RPMI8226 (cell line): ENCODE results near the gene PRMT7.

Source experiments
- DNase-seq: peaks from one replicate; pipeline ENCODE4 v3.0.0-alpha.2; 2015

Gene PRMT7

DNA sequence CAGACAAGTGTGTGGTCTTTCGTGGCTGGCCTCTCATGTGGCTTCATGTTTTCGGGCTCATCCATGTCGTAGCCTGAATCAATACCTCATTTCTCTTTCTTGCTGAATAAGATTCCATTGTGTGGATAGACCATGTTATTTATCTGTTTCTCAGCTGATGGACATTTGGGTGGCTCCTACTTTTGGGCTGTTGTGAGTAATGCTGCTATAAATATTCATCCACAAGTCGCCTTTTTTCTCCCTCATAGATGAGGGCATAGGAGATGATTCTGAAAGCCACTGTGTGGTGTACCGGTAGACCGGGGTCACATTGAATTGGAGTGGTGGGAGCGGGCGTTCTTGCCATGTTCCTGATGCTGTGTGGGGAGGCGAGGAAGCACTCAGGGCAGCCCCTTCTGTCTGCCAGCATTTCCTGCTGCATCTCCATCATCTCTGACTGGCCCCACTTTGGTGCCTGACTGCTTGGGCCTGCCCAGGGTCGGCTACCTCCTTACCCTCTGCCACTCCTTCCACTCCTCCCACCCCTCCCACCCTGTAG is 40.1 kb downstream of the PRMT7 start:
- no peak for DNase-seq

DNA sequence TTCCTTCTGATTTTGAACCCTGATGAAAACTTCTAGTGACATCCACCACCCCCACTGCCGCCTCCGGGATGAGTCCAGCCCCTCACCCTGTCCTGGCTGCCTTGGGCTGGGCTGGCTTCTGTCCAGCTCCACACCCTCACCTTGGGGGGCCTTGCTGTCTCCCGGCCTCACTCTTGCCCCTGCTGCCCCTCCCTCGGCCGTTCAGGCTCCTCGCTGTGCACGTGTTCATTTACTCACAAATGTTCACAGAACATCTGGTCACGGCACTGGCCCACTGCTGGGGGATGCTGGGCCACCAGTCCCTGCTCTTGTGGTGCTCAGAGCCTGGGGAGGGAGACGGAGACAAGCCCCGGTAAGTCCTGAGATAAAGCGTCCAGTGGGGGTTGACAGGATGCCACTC is 40.6 kb downstream of the PRMT7 start:
- DNase-seq: no peak

DNA sequence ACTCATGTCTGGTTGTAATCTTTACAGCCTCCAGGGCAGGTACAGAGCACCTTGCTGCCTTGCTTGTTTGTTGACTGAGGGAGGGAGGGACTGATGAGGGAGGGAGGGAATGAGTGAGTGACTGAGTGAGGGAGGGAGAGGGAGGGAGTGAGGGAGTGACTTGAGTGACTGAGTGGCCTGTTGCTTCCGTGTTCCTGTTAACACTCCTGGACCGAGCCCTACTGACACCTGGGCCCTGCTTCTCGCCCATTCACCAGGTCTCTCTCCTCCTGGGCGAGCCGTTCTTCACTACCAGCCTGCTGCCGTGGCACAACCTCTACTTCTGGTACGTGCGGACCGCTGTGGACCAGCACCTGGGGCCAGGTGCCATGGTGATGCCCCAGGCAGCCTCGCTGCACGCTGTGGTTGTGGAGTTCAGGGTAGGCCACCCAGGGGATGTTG is 41.2 kb downstream of the PRMT7 start:
- no peak for DNase-seq

DNA sequence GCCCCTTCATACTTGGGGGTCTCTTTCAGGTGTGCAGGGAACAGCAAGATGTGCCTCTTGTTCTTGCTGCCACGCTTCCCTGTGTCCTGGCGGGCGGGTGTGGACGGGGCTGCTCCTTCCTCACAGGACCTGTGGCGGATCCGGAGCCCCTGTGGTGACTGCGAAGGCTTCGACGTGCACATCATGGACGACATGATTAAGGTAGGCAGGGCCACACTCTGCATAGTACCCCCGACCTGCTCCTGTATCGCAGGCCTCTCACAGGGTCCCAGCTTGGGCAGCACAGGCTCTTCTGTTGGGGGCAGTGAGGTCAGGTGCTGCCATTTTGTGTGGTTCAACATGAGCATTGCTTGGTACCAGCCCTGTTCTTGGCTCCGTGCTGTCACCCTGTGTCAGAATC is 42.5 kb downstream of the PRMT7 start:
- DNase-seq: no peak

DNA sequence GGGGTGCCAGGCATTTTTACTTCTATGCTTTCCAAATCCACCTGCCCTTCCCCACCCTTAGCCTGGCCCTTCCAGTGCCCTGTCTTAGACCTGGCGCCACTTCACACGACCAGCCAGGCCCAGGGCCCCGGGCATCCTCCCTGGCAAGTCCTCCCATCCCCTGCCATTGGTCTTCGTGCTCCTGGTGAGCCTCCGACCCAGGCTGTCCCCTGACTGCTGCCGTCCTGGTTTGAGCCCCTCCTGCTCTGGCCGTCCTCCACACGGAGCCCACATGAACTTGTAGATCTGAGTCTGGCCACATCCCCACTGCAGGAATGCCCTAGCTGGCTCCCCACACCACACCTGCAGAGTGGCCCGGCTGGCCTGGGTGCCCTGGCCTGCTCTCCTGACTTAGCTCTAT is 44.0 kb downstream of the PRMT7 start:
- DNase-seq: no peak

DNA sequence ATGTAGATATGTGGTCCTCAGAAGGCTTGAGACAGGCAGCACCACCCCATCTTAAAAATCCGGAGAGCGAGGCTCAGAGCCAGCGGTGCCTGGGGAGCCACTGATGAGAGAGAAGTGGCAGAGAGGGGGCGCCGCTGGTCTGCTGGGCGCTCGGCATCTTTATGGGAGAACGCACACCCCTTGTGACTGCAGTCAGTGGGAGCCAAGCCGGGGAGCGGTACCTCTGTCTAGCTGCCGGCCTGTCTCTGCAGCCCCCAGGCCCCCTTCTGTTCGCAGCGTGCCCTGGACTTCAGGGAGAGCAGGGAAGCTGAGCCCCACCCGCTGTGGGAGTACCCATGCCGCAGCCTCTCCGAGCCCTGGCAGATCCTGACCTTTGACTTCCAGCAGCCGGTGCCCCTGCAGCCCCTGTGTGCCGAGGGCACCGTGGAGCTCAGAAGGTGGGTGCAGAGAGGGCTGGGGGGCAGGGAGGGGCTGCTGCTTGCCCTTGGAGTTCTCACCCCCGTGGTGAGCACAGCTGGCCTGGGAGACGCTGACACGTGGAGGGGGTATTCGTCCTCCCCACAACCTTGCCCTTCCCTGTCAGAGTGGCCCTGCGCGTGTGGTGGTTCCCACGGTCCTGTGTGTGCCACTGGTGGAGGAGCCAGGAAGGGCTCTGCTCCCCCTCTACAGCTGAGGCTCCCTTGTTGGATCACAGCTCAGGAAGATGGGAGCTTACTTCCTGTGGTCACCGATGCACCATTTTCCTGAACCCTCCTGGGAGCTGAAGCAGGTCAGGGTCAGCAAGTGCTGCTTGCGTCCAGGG is 44.8 kb downstream of the PRMT7 start:
- DNase-seq: no peak

DNA sequence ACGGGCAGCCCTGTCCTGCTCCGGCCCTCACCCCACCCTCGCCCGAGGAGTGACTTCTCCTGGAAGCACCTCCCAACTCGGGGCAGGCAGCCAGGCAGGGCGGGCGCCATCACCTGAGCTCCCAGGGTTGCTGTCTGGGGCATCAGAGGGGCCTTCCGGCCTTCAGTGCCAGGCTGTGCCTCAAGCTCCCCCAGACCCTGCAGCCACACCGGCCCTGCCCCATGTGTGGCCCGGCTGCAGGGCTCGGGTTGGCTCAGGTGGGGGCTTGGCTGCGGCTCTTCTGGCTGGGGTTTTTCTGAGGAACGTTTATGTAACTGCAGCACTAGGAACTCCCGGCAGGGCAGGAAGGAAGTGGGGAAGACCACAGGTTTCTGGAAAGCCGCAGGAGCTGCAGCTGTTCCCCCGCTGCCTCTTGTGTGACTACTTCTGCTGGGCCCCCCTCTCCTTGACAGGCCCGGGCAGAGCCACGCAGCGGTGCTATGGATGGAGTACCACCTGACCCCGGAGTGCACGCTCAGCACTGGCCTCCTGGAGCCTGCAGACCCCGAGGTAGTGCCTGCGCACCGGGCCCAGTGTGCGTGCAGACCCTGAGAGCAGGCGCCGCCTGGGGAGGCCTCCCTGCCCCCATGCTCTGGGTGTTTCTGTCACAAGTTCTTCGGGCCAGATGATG is 45.6 kb downstream of the PRMT7 start:
- peak; percentile 90 for DNase-seq

DNA sequence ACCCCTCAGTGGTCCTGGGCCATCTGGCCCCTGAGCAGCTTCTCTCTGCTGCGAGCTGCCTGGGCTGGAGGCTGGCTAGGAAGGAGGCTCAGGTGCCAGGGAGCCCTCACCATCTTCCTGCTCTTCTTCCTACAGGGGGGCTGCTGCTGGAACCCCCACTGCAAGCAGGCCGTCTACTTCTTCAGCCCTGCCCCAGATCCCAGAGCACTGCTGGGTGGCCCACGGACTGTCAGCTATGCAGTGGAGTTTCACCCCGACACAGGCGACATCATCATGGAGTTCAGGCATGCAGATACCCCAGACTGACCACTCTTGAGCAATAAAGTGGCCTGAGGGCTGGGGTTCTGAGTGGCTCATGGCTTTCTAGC is 46.1 kb downstream of the PRMT7 start:
- DNase-seq: no peak

DNA sequence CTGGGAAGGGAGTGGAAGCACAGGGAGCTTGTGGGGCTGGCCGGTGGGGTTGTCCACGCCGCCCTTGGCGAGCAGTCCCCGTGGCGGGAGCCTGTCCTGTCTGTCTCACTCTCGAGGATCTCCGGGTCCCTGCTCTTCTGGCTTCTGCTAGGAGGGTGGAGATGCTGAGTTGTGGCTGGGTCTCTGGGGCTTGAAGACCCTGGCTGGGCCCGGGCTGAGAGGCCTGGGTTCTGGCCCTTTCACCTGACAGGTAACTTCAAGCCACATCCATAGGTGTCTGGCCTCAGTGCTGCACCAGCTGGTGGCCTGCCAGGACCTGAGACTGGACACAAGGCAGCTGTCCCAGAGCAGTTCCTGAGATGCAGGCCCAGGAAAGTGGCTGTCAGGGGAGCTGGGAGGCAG is 46.7 kb downstream of the PRMT7 start:
- DNase-seq: no peak

DNA sequence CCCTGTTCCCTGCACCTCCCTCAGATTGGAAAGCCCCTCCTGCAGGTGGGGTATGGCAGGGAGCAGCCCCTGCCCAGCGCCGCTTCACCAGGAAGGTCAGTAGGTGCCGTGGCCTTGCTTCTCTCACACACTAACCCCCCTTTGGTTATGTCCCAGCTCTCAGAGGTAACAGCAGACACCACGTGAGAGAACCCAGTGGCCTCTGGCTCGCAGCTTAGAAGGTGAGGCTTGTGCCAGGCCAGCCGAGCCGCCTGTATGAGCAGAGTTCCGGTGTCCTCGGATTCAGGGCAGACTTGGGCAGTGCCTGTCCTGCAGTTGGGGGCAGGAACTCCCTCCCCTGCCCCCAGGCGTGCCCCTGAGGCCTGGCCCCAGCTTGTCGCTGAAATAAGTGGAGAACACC is 47.1 kb downstream of the PRMT7 start:
- no peak for DNase-seq

DNA sequence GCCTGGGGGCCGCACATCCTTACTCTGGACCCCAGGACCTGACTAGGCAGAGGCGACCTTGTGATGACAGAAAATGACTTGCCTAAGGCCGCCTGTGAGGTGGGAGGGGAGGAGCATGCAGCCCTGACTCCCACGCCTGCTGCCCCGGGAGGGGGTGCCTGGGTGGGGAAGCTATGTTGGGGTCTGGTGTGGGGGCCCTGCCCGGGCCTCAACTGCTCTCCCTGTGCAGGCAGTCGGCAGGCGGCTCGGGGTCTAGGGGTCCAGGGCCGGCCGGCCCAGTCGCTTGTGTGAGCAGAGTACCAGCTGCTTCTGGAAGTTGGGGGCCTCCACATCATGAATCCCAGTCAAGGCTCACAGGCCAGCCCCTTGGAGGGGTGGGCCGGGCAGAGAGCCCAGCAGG is 48.1 kb downstream of the PRMT7 start:
- DNase-seq: no peak

DNA sequence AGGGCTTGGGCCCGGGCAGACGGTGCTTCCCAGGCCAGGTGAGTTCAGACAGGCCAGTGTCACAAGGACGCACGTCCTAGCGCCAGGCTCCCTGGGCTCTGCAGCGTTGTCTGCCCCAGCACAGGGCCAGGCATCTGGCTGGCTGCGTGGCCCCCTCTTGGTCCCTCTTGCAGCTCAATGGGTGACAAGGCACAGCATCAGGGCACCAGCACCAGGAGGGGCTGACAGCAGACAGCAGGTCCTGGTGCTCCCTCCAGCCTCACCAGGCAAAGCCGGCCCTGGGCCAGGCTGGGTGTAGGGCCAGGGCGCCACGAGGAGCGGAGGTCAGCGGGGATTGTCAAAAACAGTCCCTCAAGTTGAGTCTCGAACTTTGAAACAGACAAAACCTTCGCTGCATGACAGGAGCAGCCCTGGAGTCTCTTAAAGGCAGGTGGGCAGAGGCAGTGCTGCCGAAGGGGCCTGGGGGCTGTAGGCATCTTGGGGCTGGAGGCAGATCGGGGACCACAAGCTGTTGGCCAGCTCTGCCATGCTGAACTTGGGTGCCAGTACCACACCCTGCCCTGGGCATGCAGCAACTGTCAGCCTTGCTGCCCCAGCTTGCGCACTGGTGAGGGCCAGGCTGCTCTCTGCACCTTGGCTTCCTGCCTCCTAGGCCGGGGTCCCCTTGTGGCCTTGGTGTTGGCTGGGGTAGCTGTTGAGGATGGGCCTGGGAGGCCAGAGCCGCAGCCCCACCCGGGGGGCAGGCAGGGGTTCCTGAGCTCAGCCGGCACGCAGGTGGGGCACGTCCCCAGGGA is 48.8 kb downstream of the PRMT7 start:
- no peak for DNase-seq

DNA sequence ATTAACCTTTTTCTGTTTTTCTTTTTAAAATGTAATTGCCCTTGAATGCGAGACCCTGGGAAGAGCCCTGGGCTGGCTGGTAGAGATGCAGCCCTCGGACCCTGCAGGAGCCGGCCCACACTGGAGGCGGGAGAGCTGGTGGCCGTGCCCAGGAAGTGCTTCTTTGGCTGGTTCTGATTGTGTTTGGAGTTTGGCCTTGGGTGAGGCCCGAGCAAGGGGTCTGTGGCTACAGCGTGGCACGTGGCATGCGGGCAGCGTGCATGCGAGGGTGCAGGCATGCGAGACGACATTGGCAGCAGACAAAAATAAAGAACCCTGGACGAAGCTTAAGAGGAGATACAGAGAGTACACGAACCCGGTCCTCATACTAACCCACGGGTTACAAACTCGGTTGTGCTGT is 49.7 kb downstream of the PRMT7 start:
- no peak for DNase-seq

DNA sequence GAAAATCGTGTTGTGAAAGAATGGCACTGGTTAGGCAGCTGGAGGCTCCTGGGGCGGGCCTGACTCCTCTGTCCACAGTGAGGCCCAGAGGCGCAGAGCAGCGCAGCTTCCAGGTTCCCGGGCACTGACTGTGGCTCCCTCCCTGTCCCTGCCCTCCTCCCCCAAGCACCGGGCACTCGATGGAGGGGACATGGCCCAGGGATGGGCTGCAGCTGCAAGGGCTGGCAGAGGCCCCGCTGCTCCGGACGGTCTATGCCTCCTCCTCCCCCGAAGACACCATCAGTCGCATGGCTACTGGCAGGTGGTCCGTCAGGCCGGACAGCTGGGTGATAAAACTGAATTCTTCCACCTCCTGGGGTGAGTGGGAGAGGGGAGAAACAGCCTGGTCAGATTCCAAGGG is 50.1 kb downstream of the PRMT7 start:
- DNase-seq: no peak

DNA sequence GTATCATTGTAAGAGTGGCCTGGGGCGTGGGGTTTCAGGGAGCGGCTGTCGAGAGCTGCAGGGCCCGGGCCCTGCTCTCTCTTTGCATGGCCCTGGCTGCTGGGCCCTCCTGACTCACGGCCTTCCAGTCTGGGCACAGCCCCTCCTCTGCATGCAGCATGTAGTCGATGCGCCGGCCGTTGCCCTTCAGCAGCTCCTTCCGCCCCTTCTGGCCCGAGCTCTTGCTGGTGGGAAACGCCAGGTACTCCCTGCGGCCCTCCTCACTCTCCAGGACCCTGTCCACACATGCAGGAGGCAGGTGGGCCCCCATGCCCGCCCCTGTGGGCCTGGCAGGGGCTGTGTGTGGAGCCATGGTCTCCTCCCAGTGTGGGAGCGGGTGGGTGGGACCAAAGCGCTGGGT is 50.7 kb downstream of the PRMT7 start:
- DNase-seq: no peak

DNA sequence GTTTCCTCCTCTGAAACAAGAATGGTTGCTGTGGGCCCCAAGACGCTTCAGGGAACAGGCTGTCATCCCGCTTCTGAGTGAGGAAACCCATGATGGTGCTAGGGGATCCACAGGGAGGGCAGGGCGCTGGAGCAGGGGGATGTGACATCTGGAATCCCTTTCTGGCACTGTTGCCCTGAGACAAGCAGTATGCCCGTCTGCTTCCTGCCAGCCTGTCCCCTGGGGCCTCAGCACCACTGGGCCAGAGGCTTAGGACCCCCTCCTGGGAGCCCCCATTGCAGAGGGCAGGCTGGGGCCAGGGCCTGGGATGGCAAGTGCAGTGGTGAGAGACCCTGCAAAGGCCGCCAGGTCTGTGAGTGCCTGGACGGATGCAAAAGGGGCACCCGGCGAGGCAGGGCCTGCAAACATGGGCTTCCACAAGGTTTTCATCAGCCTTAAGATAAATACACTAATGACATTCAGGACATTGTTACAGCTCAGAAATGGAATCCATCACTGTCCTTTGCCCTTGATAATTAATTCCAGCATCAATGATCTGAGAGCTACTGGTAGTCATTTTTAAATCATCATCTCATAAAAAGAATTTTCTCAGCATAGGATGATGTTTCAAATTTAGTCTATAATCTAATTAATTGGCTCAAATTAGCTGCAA is 51.6 kb downstream of the PRMT7 start:
- DNase-seq: no peak

DNA sequence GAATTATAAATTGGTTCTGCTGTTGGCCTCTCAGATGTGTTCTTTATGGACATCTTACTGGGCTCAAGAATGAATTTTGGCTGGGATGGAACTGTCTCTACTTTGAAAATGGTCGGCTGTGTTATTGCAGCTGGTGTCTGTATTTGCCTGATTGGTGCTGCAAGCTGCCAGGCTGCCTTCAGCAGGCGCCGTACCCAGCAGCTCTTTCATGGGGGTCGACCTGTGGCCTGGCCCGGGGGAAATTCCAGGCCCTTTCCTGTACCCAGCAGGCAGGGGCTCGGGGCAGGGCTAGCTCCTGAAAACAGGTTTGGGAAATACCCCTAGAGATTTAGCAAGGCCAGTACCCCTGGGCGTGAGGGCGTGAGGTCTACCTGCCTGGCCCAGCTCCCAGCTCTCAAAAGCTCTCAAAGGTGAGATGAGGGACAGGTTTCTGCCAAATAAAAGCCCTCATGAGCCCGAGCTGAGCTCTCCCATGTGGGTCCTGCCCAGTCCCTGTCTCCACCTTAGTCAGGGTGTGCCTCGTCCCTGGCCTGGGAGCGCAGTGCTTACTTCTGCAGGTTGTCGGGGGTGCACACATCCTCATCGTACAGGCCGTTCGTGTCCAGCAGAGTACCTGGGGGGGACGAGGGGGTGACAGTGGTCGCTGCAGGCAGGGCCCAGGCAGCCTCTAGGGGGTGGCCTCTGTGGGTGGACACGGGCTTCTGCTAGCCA is 52.3 kb downstream of the PRMT7 start:
- no peak for DNase-seq

DNA sequence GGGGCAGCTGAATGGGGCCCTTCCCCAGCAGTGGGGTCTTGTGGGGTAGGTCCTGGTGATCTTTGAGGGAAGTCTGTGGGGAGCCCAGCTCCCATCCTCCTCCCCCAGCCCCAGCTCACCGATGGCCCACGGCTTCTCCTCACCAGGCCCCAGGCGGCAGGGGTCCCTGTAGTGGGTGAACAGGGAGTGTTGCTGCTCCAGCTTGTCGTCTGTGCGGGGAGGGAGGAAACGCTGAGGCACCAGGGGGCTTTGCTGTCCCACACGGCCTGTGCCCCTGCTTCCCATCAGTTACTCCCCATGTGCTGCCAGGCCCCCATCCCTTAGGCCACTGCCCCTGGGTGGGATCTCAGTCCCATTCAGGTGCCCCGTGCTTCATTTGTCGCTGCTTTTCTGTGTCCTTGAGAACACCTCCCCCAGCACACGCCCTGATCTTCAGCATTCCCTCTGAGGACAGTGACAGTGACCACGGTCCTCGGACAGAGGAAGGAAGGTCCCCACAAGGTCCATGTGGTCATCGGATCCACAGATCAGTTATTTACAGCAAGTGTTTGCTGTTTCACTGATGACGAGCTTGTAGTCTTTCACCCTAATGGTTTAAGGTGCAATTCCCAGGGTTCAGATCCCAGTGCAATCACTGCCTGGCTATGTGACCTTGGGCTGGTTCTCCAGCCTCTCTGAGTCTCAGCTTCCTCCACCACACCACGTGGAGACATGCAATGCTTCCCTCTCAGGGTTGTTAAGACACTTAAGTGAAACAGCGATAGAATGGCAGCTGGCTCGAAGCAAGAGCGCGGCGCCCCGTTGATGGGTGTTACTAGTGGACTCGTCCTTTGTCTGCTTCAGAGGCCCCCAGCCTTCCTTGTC is 53.1 kb downstream of the PRMT7 start:
- DNase-seq: no peak

DNA sequence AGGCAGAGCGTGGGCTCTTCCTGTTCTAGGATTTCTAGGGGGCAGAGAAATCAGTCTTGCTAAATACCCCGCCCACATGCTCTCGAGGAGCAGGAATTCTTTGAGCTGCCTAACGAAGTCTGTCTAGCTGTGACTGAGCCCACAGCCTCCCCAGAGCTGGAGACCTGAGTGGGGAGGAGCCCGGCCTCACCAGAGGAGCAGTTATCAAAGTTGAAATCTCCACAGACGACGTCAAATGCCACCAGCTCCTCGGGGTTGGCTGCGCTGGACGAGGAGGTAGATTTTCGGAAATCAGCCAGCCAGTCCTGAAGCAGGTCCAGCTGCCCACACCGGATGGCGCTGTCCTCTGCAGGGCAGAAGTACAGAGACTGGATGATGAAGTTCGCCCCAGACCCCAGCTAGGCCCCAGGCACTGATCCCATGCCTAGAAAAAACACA is 53.8 kb downstream of the PRMT7 start:
- no peak for DNase-seq

DNA sequence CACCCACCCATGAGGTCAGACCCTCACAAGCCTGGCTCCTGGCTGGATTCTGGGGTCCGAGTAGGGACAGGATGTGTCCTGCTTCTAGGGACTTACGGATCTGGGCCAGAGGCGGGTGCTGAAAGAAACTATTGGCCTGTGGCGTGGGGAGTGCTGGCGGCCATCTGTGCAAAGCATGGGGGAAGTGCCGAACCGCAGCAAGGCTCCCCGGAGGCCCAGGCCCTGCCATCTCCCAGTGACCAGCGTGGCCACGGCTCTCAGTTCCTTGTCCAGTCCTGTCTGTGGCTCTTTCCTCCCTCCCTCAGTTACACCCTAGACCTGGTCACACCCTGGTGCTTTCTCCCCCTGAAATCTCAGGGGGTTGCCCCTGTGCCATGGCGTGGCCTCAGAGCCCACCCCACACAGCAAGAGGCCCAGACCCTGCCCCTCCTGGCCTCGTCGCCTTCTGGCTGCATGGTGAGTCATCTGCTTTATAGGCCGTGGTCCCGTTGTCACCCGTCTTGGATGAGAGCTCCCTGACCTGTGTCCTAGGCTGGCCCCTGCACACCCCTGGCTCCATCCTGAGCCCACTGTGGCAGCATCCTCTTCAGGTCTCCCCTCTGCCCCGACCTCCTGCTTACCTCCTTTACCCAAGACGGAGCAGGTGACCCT is 54.5 kb downstream of the PRMT7 start:
- DNase-seq: no peak

DNA sequence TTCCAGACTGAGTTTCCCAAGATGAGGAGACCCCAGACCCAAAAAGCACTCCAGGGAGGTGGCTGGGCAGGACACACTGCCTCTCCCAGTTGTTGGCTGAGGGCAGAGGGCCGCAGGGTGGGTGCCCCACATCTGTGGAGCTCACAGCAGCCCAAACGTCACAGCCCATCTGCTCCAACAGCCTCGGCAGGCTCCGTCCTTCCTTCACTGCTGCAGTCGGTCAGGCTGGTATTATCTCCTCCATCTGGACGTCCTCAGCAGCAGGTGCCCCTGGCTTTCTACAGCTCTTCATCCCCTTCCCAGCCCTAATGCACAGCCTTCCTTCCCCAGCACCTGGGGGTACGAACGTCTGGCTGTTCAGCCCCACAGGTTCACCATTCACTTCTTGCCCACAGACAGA is 55.2 kb downstream of the PRMT7 start:
- no peak for DNase-seq
